Chondrocyte (in vitro differentiated cells): ENCODE data around the gene SLC35B4. TPM values are rescaled to one million over a fixed set of nuclear protein-coding genes. Genes with fewer than 3 reads are reported as not detected.

ENCODE experiments used
- DNase-seq: peaks from one replicate; pipeline ENCODE4 v3.0.0; 2021; ENCODE audit warnings: mixed read lengths, low spot score
- H3K27ac Mint-ChIP-seq: one replicate; pipeline ENCODE4 v1.8.0; 2021; ENCODE audit warnings: mild to moderate bottlenecking, moderate library complexity, mixed read lengths; ENCODE audit not compliant: unreplicated experiment
- H3K27me3 Mint-ChIP-seq: 2 replicates; pipeline ENCODE4 v1.8.0; 2021; ENCODE audit warnings: low read depth, mixed read lengths
- H3K36me3 Mint-ChIP-seq: 2 replicates; pipeline ENCODE4 v1.8.0; 2021; ENCODE audit warnings: low read depth, mixed read lengths
- H3K4me1 Mint-ChIP-seq: 2 replicates; pipeline ENCODE4 v1.8.0; 2021; ENCODE audit warnings: low read depth, mild to moderate bottlenecking, mixed read lengths
- H3K4me3 Mint-ChIP-seq: one replicate; pipeline ENCODE4 v1.8.0; 2021; ENCODE audit warnings: mild to moderate bottlenecking, moderate library complexity, mixed read lengths; ENCODE audit not compliant: unreplicated experiment
- H3K9me3 Mint-ChIP-seq: 2 replicates; pipeline ENCODE4 v1.8.0; 2021; ENCODE audit warnings: low read depth, mixed read lengths
- CTCF ChIP-seq: fragments of 200-600 bp; sonication (generic); IDR thresholded peaks from 2 replicates; pipeline ENCODE4 v1.5.0; 2021; ENCODE audit warnings: antibody characterized with exemption, mild to moderate bottlenecking, moderate library complexity
- total RNA-seq: library from RNA; stranded (reverse); gene quantifications from 3 replicates; pipeline ENCODE4 v1.2.1, GENCODE V29; 2021

Gene SLC35B4
- total RNA-seq, 1 donor from 2014 or later: 25.1 TPM

GRCh38 chr7:134246347-134246746, 70.4 kb downstream of the SLC35B4 start:
- Mint-ChIP-seq H3K27me3 (peaks cover 8% of the 10 kb centered on the region), H3K27ac (no peak overlapping the region), H3K4me3 (no peak overlapping the region), H3K36me3 (peaks cover 2% of the 10 kb centered on the region), H3K9me3 (peaks cover 13% of the 10 kb centered on the region), H3K4me1 (no peaks in the 10 kb centered on the region)
- no peak for DNase-seq
- TF ChIP-seq CTCF: no peak

DNA sequence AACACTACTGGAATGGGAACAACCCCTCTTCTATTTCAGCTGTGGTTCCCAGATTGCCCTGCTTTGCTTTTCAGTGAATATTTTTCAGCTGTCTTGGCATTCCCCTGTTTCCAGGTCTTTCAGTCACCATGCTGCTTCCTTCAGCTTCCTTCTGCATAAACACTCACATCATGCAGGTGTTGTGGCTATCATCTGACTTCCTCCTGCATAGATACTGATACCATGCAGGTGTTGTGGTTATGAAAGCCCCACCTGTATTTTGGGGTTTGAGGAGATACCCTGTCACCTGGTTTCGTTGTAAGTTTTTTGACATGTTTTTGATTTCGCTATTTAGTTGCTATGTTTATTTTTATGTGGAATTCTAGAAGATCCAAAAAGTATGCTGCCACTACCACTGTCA, 71.5 kb downstream of the SLC35B4 start:
- Mint-ChIP-seq H3K27ac (no peak overlapping the region), H3K36me3 (peaks cover 2% of the 10 kb centered on the region), H3K27me3 (peaks cover 11% of the 10 kb centered on the region), H3K9me3 (peaks cover 22% of the 10 kb centered on the region), H3K4me1 (no peaks in the 10 kb centered on the region), H3K4me3 (no peak overlapping the region)
- DNase-seq: no peak
- TF ChIP-seq CTCF: no peak

Other genes starting within 250 kb of the SLC35B4 start
- gene LRGUK, start 189.6 kb downstream of the SLC35B4 start, total RNA-seq: 0.10 to 0.70 TPM (median 0.20 TPM) in 3 replicates
- 49.3 to 67.7 TPM (median 52.8 TPM) in 3 replicates for gene AKR1B1, start 142.2 kb upstream of the SLC35B4 start, total RNA-seq
- not detected in 3 replicates for gene AKR1B10, start 210.6 kb upstream of the SLC35B4 start, total RNA-seq
- gene AKR1B15, start 232.2 kb upstream of the SLC35B4 start, total RNA-seq: not detected in 3 replicates